GM12874 (cell line): Measurements from ENCODE around the gene SORL1-AS1.
A peak's percentile ranks its signal among the peaks of the same experiment; 100 is the strongest.

Experiments
- TF ChIP-seq, protein P1 (sequence below): IDR thresholded peaks from 2 replicates; pipeline ENCODE4 v1.5.1; 2011; ENCODE audit warnings: low read depth, mild to moderate bottlenecking, control low read depth, low read length, moderate library complexity; ENCODE audit not compliant: insufficient read depth

SORL1-AS1 gene

DNA sequence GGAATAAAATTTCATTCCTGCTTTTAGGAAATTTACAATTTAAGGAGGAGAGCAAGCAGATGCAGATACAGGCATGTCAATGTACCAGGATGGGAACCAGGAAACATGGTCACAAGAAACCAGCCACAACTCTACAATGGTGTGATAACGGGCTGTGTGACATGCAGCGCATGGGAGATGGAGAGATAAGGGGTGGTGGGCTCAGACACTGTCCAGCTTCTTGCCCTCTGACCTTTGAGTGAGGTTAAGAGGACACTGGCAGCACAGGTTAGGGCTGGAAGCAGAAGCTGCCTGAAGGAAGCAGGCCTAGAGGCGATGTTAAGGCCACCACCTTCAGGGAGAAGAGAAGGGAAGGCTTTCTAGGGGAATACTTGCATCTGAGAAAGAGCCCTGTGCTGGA is 2.3 kb upstream of the SORL1-AS1 start:
- TF ChIP-seq, protein P1, sequence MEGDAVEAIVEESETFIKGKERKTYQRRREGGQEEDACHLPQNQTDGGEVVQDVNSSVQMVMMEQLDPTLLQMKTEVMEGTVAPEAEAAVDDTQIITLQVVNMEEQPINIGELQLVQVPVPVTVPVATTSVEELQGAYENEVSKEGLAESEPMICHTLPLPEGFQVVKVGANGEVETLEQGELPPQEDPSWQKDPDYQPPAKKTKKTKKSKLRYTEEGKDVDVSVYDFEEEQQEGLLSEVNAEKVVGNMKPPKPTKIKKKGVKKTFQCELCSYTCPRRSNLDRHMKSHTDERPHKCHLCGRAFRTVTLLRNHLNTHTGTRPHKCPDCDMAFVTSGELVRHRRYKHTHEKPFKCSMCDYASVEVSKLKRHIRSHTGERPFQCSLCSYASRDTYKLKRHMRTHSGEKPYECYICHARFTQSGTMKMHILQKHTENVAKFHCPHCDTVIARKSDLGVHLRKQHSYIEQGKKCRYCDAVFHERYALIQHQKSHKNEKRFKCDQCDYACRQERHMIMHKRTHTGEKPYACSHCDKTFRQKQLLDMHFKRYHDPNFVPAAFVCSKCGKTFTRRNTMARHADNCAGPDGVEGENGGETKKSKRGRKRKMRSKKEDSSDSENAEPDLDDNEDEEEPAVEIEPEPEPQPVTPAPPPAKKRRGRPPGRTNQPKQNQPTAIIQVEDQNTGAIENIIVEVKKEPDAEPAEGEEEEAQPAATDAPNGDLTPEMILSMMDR, result no peak

DNA sequence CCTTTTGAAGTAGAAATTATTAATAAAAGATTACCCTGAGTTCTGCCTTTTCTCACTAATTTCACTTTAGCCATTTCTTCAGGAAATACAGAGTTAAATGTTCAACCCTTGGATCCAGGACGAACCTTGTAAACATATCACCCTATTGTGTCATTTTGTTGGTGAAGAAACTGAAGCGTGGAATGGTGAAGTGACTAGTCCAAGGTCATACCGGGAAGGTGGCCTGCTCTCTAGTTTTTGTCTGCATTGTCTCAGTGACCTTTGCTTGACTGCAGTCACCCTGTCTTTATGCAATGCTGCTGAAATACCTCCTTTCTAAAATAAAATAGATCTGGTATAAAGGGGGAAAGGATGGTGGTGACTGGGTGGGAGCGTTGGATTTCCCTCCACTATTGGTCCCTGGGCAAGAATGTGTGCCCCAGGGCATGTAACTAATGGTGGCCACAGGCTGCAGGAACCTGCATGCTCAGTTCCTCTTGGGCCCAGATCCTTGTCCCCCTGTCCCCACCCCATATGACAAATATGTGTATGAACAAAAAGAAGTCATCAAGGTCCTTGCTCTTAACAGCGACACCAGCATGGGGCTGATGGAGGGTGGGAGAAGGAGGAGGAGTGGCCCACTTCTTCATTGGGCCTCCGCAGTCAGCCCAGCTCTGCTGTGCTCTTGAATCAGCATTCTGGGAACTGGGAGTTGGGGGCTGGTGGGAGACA is 977 bp upstream of the SORL1-AS1 start:
- TF ChIP-seq, protein P1, result no peak

DNA sequence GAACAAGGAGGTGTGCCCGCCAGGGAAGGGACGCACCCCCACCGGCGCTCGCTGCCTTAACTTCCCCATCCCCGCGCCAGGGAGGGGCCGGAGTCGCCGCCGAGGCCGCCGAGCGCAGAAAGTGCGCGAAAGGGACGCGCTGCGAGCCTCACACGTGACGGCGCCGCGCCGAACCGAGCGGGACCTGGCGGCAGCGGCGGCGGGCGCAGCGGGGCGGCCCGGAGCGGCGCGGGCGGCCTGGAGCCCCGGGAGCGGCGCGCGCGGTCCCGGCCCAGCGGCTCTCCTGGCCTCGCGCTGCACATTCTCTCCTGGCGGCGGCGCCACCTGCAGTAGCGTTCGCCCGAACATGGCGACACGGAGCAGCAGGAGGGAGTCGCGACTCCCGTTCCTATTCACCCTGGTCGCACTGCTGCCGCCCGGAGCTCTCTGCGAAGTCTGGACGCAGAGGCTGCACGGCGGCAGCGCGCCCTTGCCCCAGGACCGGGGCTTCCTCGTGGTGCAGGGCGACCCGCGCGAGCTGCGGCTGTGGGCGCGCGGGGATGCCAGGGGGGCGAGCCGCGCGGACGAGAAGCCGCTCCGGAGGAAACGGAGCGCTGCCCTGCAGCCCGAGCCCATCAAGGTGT is 670 bp downstream of the SORL1-AS1 start, which contains the start of gene SORL1:
TSS of gene SORL1 (plus strand) at position 329 of the 623 bp plus-strand sequence. CDS start at position 347, 18 bp downstream.
- TF ChIP-seq, protein P1, result peak; percentile 84

DNA sequence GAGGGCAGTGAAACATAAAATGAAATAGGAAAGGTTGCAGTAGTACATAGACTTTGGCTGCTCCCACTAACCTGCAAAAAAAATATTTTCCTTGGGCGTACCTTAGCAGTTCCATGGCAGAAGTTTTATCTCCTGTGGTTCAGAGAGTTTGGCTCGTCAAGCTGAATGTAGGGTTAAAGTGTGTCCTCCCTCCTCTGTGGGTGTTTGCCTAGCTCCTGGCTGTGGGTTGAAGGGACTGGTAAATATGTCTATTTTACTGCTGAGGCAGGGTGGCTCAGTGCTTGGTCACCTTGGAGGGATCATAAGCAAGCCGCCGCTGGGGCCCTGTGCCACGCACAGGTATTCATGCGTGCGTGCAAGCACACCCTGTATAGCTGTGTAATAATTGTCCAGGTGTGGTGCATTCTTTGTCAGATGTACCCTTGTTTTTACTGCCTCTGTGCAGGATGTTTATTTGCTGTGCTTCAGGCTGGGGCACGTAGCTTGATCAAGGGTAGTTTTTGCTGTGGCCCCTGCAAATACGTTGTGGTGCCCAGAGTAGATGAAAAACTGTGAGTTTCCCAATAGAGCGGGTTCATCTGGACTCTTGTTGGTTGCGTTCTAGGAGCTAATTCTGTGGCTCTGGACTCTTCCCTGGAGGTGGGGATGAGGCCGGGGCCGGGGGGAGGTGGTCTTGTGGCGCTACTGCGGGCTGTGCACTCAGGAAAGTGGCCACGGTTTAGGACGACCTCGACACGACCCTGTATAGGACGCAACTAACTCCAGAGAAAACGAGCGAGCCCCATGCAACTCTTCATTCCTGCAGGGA is 1.4 kb downstream of the SORL1-AS1 start:
- TF ChIP-seq, protein P1, result no peak

DNA sequence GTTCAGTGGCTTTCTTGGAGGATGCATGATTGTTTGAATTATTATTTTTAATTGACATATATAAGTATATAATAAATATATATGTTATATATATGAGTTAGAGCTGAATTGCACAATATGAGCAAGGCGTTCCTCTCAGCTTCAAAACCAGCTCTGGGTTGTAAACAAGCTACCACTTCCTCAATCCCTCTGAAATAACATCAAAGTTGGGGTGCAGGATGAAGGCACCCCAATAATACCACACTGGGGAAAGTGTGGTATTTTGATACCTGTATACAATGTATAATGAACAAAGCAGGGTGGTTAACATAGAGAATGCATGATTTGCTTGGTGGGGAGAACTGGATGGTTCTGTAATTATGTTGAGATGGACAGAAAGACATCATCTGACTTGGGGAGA is 2.4 kb downstream of the SORL1-AS1 start:
- TF ChIP-seq, protein P1, result no peak

DNA sequence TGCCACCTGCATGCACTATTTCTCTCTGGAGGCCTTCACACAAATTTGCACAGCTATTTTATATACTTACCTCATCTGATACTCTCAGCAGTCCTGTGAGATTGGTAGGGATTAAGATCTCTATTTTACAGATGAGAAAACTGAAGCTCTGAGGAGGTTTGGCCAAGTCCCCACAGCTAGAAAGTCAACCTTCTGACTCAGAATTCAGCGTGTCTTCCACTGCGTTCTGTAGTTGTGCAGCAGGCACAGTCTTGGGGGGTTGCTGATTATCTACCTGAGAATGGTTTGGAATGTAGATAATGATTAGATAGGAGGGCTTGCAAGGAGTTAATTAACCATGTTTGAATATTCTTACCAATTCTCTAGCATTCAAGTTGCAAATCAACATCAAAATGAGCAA is 3.1 kb downstream of the SORL1-AS1 start:
- TF ChIP-seq, protein P1, result no peak

DNA sequence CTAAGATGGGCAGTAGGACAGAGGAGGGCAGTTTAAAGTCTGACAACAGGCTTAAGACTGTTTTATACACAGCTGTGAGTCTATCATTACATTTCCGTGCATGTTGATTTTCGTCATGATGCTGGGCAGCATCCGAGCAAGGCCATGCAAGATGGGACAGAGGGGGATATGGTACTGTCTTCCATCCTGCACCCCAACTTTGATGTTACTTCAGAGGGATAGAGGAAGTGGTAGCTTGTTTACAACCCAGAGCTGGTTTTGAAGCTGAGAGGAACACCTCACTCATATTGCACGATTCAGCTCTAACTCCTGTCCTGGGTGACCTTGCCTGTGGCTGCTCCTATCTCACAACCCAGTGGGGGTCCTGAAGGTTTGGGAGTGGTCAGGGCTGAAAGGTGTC is 3.6 kb downstream of the SORL1-AS1 start:
- TF ChIP-seq, protein P1, result no peak
